K562 treated with DMSO at 1 percent for 12 hours (cell line): Measurements from ENCODE around the gene MEF2C. TPM values are rescaled to one million over a fixed set of nuclear protein-coding genes. Genes with fewer than 3 reads are reported as not detected.

Experiments
- total RNA-seq: library from RNA; unstranded; fragments of 300-600 nt; gene quantifications from 2 replicates; pipeline ENCODE4 v1.2.3, GENCODE V29; 2022; ENCODE audit not compliant: insufficient read depth

Gene MEF2C
- total RNA-seq = 5.3 and 16.7 TPM in 2 replicates

GRCh38 chr5:88883059-88883835 is at the start of gene MEF2C:
TSS of gene MEF2C (minus strand) at chr5:88883184. CDS start at chr5:88823788, 59,396 bp downstream.

